HG02642 (cell line): Measurements from ENCODE around the gene MAML3.

Source experiments
- ATAC-seq: cut with Tn5 transposase; IDR thresholded peaks from one replicate; pipeline ENCODE4 v1.9.1; 2021; ENCODE audit warnings: mild to moderate bottlenecking; ENCODE audit not compliant: unreplicated experiment, poor library complexity

The MAML3 gene

DNA sequence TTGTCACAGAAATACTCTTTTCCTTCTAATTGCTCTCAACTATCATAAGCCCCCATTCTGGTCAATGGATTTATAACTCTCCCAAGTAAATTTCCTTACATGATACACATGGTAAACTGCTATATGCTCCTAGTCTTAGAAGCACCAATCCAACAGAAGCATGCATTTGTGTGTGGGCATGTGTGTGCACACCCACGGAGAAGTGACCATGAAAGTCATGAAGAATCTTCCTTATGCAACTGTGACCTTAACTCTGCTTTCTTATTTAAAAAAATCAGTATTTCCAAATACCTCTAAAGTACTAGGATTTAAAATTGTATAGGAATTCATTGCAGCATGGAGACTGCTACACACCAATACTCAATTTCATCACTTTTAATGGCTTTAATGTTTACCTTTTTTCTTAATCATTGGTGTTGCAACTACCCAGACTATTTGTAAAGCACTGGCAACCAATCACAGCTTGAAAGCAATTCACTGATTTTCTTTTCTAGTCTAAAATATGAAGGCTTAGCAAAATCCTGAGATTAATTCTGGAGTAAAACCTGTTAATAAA, 47.6 kb downstream of the MAML3 start:
- no peak for ATAC-seq

DNA sequence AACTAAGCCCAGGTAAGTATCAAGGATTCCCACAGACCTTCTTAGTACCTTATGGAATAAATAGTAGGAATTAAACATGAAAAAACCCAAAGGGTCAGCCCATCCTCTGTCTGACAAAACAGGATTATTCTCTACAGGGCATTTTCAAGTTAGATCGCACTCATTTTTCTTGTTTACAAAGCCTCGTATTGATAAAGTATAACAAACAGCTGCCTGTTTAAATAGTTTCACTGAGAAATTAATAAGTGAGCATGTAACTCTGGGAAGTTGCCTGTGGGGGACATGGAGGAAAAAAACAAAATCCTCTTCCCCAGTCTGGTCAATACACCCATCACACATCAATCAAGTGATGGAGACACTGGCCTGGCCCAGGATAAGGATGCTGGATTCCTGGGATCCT, 48.5 kb downstream of the MAML3 start:
- no peak for ATAC-seq

DNA sequence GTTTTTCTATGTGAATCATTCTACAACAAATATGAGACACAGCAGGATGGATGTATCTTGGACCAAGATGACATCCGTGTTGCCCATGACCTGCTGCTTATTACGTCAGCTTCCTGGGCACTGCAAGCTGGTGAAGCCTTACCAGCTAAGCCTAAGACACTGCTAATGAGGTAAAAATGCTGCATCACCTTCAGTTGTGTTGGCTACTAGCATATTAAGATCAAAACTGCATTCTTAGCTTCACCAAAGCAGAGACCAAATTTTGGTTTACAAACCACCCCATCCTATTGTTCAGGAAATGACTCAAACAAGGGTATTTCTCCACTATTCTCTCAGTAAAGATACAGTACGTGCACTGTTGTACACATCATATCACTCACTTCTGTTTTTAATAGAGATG, 50.3 kb downstream of the MAML3 start:
- peak; percentile 72 for ATAC-seq

DNA sequence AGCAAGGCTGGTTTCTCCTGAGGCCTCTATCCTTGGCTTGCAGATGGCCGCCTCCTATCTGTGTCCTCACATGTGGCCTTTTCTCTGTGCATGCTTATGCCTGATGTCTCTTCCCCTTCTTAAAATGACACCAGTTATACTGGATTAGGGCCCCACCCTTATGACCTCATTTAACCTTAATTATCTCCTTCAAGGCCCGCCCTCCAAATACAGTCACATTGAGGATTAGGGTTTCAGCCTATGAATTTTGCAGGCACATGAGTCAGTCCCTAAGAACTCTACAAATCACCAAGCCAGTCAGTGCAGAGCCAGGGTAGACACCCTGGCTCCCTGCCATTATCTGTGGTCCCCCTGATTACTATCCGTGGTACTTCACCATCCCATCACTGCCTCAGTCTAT, 51.6 kb downstream of the MAML3 start:
- ATAC-seq: no peak

DNA sequence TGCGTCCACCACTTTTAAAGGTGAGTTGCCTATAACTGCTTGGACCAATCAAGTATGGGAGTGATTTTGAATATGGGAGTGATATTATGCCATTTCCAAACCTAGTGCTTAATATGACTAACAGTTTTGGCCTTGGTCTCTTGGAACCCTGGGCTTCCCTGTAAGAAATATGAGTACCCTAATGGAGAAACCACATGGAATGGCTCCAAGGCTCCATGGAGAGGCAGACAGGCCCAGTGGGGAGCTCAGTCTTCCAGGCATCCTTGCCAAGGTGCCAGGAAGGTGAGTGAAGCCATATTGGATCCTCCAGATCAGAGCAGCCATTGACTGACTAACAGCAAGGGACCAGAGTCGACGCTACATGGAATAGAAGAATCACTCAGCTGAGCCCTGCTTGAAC, 53.2 kb downstream of the MAML3 start:
- no peak for ATAC-seq

DNA sequence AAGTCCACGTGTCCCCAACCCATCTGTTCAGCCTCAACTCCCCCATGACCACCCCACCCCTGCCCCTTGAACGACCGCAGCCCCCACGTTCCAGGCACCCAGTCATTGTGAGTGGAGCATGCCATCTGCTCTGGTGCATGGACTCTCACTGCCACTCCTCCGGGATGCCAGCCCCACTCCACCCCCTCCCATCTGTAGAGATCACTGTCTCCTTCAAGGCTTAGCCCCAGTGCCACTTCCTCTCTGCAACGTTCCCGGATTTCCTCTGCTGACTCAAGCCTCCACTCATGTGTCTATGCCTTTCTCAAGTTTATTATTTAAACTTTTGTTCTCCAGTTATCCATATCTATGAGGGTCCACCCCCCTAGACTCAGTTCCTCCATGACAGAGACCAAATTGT, 54.0 kb downstream of the MAML3 start:
- no peak for ATAC-seq

DNA sequence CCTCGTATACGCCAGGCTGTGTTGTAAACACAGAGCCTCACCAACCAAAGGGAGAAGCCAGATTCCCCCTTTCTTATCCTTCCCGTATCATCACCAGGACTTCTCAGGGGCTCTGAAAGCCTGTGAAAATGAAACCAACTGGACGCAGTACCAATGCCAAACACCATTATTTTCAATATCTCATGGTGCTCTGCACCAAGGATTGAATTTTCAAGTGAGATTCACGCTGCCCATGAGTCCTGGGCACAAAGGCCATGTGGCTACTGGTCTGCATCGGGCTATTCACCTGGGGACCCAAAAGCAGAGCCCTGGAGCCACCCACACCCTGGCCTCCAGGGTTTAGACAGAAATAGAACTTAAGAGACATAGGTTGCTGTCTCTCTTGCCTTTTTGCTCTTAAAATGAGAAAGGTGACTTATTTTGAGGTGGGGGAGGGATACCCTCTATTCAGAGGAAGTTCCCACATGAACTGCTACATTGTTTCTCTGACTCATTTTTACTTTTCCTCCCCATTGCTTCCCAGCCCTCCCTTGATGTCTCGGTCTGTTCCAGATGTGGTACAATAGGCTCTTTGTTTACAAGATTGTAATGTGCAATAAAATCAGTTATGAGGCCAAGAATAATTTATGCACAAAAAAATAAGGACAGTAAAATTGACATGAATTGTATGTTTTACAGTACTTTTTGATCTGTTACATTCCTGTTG, 55.4 kb downstream of the MAML3 start:
- no peak for ATAC-seq

DNA sequence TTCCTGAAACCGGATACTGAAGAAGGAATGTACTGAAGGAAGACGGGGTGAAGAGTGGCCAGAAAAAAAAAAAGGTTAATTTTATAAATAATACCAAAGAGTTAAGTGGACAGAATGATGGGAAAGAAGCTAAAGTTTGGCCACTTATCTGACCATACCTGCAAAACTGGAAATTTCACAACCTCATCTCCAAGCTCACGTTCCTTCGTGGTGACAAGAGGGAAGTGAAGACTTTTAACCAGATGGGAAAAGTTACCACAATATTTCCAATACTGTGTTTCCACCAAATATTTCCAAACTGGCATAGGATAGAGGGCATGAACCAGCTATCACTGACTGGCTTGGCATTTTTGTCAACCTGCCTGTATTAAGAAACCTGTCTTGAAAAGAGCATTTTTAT, 56.4 kb downstream of the MAML3 start:
- ATAC-seq: no peak

DNA sequence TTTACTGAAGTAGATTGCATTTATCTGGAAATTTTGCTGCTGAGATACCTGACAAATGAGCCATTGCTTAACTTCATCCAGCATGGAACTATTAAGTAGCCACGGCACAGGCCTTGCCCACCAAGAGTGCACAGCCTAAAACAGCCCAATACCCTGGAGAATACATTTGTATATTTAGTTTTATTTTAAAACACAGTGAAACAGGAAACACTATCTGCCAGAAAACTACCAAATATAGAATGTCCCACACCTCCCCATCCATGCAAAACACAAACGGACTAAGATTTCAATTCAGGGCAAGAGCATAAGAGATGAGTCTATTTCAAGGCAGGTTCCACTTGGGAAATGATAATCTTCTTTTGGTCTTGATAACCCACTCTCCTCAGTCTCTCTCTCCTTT, 57.1 kb downstream of the MAML3 start:
- no peak for ATAC-seq

DNA sequence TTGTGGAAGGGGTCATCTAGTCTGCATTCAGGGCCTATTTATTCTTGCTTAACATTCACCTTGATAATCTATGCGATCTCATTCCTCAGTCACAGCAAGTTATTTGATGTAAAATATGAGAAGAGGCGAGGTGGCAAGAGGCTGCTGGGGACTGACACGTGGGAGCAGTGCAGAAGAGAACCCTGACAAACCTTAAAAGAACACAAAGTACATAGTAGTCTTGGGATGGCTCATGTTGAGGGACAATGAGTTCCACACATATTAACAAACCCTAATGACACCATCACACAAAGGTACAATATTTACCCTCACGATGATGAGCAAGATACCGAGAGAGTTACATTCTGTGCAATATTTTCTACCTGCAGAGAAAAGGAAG, 57.5 kb downstream of the MAML3 start:
- ATAC-seq: no peak

DNA sequence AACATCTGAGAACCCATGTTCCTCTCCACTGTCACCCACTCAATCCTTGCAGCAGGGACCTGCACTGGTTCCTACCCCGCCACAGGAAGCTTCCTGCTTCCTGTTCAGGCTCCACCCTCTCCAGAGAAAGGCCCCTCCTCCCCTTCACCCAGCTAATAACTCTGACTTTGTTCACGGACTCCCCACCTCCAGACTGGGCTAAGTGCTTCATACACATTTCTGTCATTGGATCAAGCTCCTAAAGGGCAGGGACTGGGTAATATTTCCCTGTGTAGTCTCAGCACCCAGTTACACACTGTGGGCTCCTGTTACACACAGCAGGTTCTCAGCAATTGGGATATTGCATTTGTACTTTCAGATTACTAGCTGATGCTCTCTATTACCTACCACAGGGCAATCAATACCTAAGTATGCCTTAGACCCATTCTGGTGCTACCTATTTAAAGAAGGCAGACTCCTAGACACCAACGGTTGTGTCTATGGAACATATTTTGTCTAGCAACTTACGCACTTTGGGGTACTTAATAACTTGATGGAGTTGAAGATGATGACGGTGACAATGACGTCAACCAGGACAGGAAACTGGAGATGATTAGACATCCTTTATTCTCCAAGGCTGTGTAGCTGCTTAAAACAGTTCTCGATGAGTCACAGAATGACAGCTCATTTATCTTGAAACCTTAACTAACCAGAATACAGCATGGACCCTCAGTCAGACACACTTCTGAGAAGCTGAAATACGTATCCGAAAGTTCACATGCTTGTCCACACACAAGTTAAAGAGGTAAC, 58.1 kb downstream of the MAML3 start:
- ATAC-seq: no peak

DNA sequence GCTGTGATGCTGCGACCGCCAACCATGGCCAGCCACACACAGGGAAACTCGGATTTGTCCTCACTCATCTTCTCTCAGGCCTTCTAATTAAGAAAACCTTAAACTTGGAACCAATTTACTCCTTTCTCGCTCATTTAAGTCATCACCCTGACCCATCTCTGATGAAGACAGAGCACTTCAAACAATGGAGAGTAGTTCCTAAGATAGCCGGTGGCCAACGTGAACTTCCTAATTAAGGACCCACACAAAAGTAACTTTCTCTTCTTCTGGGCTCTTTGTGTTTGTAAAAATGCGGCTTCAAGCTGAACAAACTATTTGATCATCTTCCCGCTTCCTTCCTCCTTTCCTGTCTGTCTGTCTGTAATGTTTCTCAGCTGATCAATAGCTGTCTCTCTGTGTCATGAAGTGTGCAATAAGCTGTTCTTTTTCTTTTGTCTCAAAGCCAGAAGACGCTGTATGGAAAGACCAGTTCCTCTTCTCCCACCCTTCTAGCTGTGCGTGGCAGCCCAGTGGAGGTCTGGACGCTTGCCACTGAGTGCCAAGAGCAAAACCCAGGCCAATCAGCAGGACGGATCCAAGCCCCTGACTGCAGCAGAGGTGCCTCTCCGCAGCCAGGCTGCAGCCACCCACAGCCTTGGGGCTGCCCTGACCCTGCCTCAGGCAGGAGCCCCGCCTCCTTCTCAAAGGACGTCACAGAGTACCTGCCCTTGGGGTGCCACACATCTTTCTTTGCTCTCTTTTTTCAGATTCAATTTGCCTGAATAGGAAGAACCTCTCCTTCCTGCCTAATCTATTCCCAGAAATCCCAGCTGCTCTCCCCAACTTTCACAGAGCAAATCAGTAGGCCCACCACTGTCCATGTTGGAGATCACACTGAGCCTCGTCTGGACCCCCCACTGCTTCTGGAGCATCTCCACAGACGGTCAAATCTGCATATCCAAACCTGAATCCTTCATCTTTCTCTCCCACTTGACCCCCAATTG, 59.3 kb downstream of the MAML3 start:
- ATAC-seq: no peak

DNA sequence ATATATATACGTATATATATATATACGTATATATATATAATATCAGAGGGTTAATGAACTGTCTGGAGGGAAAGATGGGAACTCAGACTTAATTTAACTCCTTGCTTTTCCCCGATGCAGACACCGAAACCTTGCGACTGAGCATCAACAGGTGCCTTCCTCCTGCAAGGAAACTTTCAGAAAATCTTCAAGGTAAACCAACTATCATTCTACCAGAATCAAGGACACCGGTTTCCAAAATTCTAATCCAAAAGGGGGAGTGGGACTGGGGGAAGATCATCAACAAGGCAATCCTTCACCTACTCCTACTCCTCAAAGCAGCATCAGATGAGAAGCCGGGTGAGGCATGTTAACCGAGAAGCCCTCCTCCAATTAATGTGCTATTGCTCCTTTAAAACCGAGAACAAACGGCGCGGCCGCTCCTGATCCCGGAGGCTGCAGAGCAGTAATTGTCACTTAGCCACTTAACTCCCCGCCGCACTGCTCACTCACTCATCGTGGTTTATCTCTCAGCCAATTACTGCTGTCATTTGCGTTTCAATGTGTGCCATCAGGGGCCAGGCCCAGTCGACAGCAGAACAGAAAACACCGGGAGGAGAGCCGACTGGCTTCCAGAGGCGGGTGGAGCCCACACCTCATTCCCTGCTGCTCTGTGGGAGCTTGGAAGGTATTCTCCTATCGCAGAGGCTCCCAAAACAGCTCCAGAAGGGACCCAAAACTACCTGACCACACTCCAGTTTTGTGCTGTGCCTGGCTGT, 61.7 kb downstream of the MAML3 start:
- no peak for ATAC-seq

DNA sequence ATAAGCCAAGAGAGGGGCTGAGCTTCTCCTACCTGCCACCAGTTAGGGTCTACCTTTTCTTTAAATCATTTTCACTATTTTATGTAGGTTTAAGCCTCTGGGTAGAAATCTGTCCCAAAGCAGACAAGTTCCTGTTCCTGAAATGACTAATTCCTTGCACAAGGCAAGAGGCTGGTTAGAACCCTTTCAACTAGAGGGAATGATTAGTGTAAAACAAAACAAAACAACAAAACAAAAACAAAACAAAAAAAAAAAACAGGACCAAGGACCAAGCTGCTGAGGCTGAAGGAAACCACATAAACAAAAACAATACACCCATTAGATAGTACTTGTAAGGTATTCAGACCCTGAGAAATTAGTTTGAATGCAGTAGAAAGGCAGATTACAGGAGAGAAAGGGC, 62.7 kb downstream of the MAML3 start:
- ATAC-seq: no peak

DNA sequence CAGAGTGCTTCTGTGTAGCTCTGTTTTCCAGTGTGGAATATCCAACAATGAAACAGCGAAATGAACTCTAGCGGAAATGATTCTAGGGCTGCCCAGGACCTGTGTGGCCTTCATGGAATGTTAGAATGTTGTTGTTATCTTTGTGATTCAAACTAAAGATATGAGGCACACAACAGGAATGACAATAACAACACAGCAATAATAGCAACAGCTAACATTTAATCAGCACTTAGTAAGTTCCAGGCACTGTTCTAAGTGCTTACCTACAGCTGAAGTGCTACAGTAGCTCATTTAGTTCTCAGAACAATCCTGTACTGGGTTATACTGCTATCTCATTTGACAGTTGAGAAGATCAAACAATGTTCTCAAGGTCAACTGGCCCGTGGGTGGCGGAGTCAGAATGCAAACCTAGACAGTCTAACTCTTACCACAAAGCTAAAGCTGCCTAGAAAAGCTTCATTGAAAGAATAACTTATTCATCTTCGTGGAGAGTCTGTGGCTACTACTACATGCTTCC, 63.7 kb downstream of the MAML3 start:
- ATAC-seq: no peak

DNA sequence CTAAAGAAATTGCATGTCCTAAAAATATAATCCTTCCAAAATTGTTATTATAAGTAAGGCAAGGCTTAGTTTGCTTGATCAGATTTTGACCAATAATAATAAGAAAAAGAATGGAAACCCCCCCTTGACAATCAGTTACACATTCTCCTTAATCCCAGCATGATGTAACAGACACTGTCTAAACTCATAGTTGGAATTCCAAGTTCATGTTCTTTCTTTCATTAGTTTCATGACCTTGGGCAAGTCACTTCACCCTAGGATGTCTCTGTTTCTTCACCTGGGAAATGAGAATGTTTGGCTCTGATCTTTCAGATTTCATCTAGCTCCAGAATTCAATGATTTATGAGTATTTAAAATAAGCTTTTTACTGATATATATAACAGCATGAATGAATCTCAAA, 64.8 kb downstream of the MAML3 start:
- no peak for ATAC-seq

DNA sequence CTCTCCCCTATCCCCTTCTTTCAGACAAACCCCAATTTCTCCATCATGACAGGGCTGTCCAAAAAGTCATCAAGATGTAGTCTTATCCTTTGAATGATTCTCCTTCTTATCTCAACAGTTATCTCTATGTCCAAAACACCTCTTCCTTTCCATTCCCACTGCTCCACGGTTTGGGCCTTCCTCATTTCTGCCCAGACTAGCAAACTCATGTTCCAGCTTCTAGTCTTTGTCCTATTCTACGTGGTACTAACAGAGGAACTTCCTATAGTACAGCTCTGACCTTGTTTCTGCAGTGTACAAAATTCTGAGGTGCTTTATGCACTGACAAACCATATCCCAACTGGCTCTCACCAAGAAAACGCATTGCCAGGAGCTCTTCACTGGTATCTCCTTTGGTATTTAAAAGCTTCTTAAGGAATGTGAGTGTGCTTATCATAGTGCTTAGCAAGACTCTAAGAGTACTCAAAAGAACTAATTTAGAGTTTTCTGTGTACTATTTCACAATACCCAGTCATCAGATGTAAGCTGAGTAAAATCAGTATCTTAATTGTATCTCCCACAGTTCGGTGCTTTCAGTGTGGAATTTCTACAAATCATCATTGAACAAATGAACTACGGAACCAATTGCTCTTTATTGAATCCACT, 65.5 kb downstream of the MAML3 start:
- ATAC-seq: no peak

DNA sequence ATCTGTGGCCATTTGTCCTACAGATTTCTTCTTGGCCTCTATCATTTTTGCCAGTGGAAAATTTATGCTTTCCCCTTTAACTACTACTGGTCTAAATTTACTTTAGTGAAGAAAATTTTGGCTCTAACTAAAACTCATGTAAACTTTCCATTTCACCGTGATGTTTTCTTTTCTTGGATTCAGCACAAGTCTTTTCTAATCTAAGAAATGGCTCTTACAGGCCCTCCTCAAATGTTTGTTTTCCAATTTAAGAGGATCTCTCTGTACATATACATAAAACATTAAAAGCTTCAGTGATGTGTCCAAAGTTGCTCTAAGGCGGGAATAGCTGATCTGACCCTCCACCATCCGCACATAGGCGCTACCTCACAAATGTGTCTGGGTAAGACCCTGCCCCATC, 68.1 kb downstream of the MAML3 start:
- no peak for ATAC-seq

DNA sequence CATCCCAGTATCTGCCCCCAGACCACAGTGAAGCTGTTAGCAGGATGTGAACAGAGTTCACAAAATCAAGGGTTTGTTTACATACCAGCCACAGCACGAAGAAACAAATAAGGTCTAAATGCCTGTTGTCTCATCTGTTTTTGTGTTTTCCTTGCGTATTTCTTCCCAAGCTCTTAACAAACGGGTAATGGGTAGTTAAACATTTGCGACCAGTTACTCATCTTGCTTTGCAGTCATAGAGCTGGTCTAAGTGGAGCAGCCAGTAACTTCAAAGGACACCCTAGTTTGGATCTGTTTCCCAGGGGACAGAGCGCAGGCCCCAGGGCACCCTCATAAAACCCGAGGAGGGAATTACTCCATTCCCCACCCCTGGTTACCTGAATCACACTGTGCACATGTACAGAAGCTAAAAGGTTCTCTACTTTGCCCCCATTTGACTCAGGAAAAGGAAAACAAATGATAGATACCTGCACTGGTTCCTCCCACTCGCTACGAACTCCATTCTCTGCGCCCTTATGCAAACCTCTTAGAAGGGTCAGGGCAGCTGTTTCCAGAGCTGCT, 68.8 kb downstream of the MAML3 start:
- ATAC-seq: no peak
